Choroid plexus epithelial cell (primary cell): ENCODE results near the gene TIPRL.
"Not testable (repeated sequence)": the region's sequence is repeated elsewhere in the genome, so short reads cannot be mapped to it uniquely, and the experiment has no call there.

Source experiments
- DNase-seq: peaks from one replicate; pipeline ENCODE4 v3.0.0-alpha.2; 2010; ENCODE audit warnings: low read depth
- H3K4me3 ChIP-seq: 2 replicates; pipeline ENCODE4 v1.5.1; 2011; ENCODE audit warnings: low read depth, mild to moderate bottlenecking, control low read depth, low read length, moderate library complexity
- CTCF ChIP-seq: conservative IDR thresholded peaks from 2 replicates; pipeline ENCODE4 v1.5.1; 2011; ENCODE audit warnings: low read depth, mild to moderate bottlenecking, control low read depth, inconsistent platforms, low read length, moderate library complexity

TIPRL gene

GRCh38 chr1:168172250-168172915, 6.4 kb upstream of the TIPRL start:
- no peak overlapping the region for H3K4me3 ChIP-seq
- DNase-seq, result no peak
- no peak for TF ChIP-seq CTCF

- DNase-seq, result no peak
- H3K4me3 ChIP-seq, result peak overlapping the region; percentile 94
- TF ChIP-seq CTCF, result no peak
Observed at GRCh38 chr1:168178227-168178637, 530 bp upstream of the TIPRL start.

DNA sequence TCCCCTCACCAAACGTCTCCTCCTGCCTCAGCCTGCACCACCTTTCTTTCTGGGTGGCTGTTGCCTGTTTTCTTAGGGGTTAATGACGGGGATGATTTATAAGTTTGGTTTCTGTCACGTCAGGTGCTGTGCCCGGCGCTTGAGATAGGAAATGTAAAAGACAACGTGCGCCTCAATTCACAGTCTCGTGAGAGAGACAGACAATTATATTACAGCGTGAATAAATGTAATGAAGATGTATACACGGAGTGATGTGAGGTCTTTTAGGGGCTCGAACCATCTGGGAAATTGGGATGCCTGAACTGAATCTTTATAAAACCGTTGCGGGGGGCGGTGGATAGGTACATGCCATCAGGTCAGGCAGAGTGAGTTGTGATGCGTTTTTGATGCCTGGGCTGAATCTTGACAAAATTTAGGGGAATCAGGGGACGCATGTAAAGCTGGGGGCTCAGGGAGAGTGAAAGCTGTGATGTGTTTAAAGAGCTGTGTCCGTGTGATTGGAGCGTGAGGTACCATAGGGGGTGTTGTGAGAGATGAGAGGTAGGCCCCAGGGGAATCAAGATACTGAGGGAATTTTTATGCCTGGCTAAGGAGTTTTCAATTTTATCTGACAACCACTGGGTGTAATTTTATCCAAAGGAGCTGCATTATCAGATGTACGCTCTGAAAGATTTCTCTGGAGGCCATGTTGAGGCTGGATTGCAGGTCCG, 831 bp downstream of the TIPRL start:
- peak overlapping the region; percentile 94 for H3K4me3 ChIP-seq
- no peak for TF ChIP-seq CTCF
- DNase-seq, result peak; percentile 45

- no peak for TF ChIP-seq CTCF
- DNase-seq, result no peak
- H3K4me3 ChIP-seq, result peak overlapping the region; percentile 94
Observed at GRCh38 chr1:168180148-168180524, 1.4 kb downstream of the TIPRL start.

DNA sequence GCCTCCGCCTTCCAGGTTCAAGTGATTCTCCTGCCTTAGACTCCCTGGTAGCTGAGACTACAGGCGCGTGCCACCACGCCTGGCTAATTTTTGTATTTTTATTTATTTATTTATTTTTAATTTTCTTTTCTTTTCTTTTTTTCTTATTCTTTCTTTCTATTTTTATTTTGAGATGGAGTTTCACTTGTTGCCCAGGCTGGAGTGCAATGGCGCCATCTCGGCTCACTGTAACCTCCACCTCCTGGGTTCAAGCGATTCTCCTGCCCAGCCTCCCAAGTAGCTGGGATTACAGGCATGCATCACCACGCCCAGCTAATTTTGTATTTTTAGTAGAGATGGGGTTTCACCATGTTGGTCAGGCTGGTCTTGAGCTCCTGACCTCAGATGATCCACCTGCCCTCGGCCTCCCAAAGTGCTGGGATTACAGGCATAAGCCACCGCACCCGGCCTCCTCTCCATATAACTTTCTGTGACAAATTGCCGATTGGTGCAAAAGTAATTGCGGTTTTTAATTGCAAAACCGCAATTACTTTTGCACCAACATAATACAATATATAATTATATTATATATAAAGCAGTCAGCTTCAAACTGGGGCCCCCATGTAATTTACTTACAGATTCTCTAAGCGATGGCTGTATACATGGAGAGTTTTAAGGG, 2.4 kb downstream of the TIPRL start:
- not testable (repeated sequence) for H3K4me3 ChIP-seq, DNase-seq

GRCh38 chr1:168187177-168187576, 8.4 kb downstream of the TIPRL start:
- TF ChIP-seq CTCF, result no peak
- DNase-seq, result no peak
- no peak overlapping the region for H3K4me3 ChIP-seq

GRCh38 chr1:168190403-168190802, 11.6 kb downstream of the TIPRL start:
- H3K4me3 ChIP-seq, result no peak overlapping the region
- no peak for DNase-seq
- TF ChIP-seq CTCF, result no peak
